WTC11 (cell line): ENCODE data around the gene UBL5.

Experiments
- CTCF ChIP-seq: fragments of 200-600 bp; IDR thresholded peaks from 2 replicates; pipeline ENCODE4 v1.8.0; 2022; ENCODE audit warnings: antibody characterized with exemption
- JUN ChIP-seq: sonication (generic); formaldehyde crosslinking; IDR thresholded peaks from 2 replicates; pipeline ENCODE4 v1.8.0; 2023; ENCODE audit warnings: mild to moderate bottlenecking, missing genetic modification reagents
- MAX ChIP-seq: sonication (generic); formaldehyde crosslinking; IDR thresholded peaks from 2 replicates; pipeline ENCODE4 v1.8.0; 2022; ENCODE audit warnings: mild to moderate bottlenecking, missing genetic modification reagents
- TF ChIP-seq, protein P1 (sequence below): sonication (generic); formaldehyde crosslinking; IDR thresholded peaks from 2 replicates; pipeline ENCODE4 v1.8.1; 2023; ENCODE audit warnings: mild to moderate bottlenecking, missing genetic modification reagents, borderline replicate concordance

DNA sequence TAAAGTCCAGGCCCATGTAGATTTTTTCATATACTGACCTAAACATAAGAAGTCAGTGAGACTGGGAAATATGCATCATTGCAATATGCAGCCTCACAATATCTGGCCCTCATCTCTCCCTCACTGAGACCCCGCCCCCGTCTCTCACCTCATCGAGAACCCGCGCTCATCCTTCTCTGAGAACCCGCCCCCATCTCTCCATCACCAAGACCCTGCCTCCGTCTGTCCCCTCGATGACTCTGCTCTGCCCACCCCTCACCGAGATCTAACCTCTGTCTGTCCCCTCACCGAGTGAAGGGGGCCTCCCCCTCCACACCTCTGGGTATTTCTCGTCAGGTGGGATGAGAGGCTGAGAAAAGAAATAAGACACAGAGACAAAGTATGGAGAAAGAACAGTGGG lies 38.7 kb upstream of the UBL5 start:
- TF ChIP-seq, protein P1, sequence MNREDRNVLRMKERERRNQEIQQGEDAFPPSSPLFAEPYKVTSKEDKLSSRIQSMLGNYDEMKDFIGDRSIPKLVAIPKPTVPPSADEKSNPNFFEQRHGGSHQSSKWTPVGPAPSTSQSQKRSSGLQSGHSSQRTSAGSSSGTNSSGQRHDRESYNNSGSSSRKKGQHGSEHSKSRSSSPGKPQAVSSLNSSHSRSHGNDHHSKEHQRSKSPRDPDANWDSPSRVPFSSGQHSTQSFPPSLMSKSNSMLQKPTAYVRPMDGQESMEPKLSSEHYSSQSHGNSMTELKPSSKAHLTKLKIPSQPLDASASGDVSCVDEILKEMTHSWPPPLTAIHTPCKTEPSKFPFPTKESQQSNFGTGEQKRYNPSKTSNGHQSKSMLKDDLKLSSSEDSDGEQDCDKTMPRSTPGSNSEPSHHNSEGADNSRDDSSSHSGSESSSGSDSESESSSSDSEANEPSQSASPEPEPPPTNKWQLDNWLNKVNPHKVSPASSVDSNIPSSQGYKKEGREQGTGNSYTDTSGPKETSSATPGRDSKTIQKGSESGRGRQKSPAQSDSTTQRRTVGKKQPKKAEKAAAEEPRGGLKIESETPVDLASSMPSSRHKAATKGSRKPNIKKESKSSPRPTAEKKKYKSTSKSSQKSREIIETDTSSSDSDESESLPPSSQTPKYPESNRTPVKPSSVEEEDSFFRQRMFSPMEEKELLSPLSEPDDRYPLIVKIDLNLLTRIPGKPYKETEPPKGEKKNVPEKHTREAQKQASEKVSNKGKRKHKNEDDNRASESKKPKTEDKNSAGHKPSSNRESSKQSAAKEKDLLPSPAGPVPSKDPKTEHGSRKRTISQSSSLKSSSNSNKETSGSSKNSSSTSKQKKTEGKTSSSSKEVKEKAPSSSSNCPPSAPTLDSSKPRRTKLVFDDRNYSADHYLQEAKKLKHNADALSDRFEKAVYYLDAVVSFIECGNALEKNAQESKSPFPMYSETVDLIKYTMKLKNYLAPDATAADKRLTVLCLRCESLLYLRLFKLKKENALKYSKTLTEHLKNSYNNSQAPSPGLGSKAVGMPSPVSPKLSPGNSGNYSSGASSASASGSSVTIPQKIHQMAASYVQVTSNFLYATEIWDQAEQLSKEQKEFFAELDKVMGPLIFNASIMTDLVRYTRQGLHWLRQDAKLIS (CRISPR knock-in tag): no peak
- TF ChIP-seq JUN (CRISPR knock-in tag) (no peak), CTCF (no peak), MAX (CRISPR knock-in tag) (no peak)
